OCI-M2 (cell line): ENCODE results near the gene PEX11A.
"Not testable (repeated sequence)": the region's sequence is repeated elsewhere in the genome, so short reads cannot be mapped to it uniquely, and the experiment has no call there.

Experiments used
- DNase-seq: peaks from one replicate; lab custom pipeline; 2025; ENCODE audit not compliant: unreplicated experiment; lab: John Stamatoyannopoulos, UW

The PEX11A gene, protein sequence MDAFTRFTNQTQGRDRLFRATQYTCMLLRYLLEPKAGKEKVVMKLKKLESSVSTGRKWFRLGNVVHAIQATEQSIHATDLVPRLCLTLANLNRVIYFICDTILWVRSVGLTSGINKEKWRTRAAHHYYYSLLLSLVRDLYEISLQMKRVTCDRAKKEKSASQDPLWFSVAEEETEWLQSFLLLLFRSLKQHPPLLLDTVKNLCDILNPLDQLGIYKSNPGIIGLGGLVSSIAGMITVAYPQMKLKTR

DNA sequence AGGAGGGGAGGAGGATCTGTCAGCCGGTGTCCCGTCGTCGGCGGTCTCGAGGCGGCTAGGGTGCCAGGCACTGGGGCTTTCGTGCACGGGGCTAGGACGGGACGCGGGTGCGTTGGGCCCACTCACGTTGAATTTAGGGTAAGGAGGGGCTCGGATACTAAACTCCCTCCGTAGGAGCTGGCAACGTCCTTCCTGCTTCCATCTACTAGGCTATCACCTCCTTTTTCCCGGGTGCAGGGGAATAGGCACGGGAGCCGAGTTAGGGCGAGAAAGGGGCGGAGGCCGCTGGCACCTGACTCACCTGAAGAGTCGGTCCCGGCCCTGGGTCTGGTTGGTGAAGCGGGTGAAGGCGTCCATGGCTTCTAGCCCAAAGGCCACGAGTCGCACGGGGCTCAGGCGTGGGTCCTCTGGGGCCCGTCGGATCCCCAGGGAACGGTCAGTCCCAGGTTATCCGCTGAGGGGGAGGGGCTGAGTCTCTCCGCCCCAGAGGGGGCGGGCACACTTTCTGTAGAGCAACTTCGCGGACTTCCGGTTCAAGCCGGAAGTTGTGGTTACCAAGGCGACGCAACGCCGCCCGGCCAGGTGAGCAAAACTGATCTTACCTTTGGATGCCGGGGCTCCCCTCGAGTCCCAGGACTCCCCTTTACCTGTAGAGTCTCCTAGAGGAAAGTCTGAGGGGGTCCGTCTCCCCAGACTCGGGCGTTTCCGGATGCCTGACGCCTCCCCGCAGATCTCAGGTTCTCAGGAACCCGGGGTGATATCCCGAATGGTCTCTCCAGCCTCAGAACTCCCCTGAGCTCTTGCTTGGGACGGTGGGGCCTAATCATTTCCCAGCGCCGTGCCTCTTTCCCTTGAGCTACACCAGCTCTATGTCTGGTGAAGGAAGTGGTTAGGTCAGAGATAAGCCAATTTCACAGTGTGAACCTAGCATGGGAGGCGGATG is at the start of gene PEX11A, which contains the start of gene WDR93:
TSS of gene PEX11A (minus strand) at position 479 of the 943 bp plus-strand sequence. CDS start at position 357, 122 bp downstream.
TSS of gene WDR93 (plus strand) at position 536 of the 943 bp plus-strand sequence. CDS start 10,936 bp downstream, outside the sequence.
- DNase-seq: no peak

DNA sequence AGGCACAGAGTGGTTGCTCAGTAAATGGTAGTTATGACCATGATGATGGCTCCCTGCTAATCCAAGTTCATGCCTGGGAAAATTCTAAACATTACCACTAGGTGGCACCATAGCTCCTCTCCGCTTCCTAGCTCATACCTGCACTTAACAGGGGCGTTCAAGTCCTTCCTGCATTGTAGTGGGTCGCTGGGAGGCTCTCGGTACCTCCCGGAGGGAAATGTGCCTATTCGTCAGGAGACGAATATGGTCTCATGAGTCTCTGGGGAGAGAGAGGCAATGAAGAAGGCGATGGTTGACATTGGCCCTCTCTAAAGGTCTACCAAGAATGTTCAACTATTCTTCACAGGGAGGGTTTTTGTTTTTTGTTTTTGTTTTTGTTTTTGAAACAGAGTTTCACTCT is 49.6 kb upstream of the PEX11A start:
- DNase-seq: peak; percentile 10

DNA sequence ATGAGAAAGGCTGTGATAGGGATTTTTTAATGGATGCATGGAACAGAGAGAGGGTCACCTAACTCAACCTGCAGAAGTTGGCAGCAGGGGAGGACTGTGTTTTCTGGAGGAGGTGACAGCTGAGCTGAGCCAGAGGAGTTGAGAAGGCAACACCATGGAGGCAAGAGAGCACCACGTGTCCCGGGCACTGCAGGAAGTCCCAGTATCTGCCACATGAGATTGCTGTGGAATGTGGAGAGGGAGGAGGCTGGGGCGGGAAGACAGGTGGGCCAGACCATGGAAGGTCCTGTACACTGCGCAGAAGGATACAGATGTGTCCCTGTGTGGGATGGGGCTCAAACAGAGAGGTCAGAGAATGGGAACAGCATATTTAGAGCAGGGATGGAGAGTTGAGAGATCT is 45.2 kb upstream of the PEX11A start:
- no peak for DNase-seq

DNA sequence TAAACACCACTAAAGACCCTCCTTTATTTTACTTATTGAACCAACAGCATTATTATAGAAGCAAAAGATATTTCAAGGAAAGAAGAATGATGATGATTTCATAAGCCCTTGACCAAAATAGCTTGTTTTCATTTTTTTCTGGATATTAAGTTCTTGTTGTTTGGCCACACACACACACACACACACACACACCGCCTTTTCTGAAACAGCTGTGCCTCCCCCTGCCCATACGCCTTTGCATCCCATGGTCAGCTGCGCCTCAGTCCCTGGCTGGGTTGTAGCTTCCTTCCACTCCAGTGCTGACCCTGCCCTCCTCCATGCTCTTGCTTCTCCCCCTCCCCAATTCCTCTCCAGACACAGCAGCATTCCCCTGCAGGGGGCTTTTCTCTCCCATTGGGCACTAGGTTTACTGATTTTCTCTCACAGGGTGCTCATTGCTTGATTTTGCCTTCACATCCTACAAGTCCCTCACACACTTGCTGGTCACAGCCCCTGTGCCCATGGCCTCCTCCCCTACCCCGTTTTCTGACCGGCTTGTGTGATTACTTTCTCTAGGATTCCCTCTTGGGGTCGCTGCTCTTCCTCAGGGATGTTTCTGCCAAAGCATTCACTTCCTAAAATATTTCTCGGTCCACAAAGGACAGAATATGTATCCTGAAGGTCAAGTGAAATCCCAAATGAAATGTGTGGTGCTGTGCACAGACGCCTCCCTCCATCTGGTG is 42.1 kb upstream of the PEX11A start:
- no peak for DNase-seq

DNA sequence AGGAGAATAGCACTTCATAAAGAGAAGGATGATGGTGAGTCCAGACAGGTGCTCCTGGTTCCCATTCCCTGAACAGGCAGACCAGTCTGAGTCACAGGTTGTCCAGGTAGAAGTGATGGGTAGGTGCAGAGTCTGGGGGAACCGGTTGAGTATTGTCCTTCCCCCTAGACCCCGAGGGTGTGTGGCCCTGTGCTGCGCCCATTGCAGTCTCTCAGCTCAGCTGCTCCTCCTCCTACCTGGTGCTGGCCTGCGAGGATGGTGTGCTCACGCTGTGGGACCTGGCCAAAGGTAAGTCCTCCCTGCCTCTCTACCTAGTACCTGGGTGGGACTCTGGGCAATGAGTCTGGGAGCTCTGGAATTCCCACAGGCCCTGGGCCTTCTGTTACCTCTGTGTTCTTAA is 40.7 kb upstream of the PEX11A start:
- DNase-seq: no peak

DNA sequence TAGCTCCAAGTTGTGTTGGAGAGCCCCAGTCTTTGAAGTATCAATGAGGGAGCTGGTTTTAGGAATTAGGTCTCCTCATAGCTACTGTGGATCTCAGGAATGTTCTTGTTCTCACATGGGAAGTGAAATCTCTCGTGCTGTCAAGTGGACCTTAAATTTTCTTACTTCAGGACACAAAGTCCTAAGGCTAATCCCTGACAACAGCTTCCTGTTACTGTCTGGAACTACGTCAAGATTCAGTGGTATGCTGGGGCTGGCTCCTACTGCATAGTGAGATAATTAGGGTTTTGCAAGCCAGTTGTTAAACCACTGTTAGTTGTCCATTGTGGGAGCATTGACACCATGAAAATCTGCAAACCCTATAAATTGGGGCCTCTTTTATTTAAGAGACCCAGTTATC is 37.7 kb upstream of the PEX11A start:
- no peak for DNase-seq

DNA sequence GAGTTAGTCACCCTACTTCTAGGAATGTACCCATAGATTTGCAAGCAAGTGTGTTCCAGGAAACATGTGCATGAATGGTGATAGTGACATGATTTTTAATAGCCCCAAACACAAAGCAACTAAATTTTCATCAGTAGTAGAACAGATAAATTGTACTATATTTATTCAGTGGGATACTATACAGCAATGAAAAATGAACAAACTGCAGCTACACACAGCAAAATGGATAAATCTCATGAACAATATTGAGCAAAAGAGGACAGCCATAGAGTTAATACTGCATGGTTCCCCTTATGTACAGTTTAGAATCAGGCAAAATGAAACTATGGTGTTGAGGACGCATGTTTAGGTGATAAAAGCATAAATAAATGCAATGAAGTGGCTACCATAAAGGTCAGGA is 34.5 kb upstream of the PEX11A start:
- no peak for DNase-seq

DNA sequence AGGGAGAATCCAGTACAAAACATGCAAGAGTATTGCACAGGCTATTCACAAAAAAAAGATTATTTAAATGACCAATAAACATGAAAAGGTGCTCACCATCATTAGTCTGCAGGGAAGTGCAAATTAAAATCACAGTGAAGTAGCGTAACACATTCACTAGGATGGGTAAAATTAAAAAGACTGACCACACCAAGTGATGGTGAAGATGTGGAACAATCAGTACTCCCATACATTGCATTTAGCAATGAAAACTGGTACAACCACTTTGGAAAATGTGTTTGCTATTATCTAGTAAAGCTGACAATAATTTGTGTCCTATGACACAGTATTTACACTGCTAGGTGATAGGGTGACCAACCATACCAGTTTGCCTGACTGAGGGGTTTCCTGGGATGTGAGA is 34.1 kb upstream of the PEX11A start:
- DNase-seq: no peak

DNA sequence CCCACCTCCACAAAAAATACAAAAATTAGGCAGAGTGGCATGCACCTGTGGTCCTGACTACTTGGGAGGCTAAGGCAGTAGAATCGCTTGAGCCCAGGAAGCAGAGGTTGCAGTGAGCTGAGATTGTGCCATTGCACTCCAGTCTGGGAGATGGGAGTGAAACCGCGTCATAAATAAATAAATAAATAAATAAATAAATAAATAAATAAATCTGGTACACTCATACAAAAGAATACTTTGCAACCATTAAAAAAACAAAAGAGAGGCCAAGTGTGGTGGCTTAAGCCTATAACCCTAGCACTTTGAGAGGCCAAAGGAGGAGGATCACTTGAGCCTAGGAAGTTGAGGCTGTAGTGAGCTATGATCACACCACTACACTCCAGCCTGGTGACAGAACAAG is 32.5 kb upstream of the PEX11A start:
- no peak for DNase-seq

DNA sequence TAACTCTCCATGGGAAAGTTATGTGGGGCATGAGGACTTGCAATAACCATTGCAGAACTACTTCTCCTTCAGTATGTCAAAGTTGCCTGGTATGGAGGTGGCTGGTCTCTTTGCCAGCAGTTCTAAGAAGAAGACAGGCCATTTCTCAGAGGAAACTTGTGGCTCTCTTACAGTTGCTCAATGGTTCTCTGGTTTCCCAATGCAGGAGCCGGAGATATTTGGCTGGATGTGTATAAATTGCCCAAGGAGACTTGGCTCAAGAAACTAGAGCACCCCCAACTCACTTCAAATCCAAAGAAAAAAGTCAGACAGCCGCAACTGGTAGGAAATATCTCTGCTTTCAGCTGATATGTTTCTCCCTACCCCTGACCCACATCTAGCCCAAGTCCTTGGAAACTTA is 24.2 kb upstream of the PEX11A start:
- DNase-seq: no peak

DNA sequence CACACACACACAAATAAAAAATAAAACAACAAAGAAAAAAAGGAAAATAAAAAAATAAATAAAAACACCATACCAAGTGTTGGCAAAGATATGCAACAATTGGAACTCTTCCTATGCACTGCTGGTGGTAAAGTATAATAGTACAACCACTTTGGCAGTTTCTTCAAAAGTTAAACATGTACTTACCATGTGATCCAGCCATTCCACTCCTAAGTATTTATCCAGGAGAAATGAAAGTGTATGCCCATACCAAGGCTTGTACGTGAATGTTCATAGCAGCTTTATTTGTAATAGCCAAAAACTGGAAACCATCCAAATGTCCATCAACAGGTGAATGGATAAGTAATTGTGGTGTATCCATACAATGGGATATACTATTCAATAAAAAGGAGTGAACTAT is 17.0 kb upstream of the PEX11A start:
- DNase-seq: no peak

DNA sequence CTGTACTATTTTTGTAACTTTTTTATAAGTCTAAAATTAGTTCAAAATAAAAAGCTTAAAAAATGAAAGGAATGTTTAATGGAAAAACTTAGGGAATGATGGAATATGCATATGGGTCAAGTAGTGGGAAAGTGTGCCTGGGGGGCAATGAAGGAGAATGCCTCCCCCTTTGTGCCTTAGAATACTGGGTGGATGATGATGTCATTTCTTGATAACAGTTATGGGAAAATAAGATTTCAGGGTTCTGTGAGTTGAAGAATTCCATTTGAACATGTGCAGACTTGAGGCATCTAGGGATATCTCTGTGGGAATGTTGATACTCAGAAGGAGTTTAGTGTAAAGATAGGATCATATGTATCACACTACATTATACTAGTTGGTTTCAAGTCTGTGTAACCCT is 13.9 kb upstream of the PEX11A start:
- DNase-seq: no peak

DNA sequence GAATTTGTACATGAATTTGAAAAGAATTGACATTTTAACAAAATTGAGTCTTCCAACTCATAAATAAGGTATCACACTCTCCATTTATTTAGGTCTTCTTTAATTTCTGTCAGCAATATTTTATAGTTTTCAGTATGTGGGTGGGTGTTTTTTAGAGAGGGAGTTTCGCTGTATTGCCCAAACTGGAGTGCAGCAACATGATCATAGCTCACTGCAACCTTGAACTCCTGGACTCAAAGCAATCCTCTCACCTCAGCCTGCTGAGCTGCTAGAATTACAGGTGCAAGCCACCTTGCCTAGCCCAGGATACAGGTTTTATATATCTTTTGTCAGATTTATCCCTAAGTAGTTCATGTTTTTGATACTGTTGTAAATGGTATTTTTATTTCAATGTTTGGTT is 4.6 kb upstream of the PEX11A start:
- no peak for DNase-seq

DNA sequence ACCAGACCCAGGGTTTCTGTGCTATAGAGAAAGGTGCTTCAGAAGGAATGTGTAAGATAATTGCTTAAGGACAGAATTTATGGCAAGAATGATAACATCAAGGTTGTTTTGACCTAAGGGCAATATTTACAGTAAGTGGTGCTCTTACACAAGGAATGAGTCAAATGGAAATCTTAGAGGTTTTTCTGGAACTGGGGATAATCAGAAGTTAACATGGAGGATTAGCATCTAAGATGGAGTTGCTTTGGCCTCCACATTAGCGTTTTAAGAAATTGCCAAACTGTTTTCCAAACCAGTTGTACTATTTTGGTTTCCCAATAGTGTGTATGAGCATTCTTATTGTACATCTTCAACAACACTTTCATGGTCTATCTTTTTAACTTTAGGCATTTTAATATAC is 3.1 kb upstream of the PEX11A start:
- DNase-seq: no peak

DNA sequence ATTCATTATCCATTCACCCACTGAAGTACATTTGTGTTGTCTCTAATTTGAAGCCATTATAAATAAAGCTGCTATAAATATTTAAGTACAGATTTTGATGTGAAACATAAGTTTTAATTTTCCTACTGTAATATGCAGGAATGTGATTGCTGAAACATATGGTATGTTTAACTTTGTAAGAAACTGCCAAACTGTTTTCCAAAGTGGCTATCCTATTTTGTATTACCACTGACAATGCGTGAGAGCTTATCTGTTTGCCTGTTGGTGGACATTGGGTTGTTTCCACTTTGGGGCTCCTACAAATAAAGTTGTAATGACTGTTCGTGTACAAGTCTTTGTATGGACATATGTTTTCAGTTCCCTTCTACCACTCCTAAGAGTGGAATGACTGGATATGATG is 2.5 kb upstream of the PEX11A start:
- no peak for DNase-seq

DNA sequence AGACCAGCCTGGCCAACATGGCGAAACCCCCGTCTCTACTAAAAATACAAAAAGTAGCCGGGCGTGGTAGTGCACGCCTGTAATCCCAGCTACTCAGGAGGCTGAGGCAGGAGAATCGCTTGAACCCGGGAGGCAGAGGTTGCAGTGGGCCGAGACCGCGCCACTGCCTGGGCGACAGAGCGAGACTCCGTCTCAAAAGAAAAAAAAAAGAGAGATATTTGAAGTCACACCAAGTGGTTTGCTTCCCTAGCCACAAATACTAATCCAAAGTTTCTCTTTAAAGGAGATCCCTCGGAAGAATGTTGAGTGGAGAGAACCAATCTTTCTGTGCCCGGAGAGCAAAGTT is 651 bp downstream of the PEX11A start:
- not testable (repeated sequence) for DNase-seq

DNA sequence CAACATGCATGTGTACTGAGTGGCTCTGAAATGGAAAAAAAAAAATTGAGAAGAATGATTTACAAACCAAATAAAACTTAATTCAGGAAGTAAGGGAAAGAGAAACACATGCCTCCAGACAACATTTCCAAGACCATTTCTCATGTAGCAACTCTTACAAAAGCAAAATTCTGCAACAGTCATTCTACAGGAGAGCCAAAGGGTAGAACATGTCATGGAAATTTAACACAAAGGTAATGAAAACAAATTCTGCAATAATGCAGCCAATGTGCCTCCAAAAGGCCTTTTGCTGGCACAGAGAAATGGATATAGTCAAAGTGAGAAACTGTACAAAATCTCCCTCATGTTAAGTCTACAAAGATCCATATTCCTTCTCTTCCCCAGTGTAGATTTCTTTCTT is 4.0 kb downstream of the PEX11A start:
- no peak for DNase-seq

DNA sequence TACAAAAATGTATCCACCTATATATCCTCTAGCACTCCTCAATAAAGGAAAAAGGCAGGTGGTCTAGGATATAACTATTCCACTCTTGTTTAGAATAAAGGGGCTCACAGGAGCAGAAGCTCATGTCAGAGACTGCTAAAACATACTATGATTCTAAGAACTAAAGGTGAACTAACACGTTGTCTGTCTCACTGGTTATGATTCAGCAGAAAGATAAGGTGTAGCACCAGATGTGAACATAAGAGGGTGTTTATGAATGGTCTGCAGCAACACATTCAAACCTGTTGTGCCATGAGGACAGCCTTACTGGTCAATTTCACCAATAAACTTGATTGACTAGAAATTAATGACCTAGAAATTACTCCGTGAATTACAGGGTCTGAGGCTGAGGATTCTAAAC is 4.6 kb downstream of the PEX11A start:
- no peak for DNase-seq

DNA sequence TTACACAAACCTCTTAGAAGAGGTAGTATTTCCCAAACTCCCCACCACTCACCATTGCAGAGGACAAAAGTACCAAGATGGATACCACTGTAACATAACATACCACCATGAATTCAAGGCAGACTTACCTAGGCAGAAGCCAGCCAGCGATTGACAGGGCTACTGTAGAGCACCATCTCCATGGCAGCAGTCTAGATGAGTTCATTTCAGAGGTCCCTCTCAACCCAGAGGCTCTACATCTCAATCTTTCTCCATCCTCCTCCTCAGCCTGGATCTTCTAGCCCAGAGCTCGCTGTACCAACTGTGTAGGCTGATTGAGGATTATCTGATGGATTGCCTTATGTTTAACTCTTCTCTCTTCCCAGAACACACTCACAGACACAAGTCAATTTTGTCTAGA is 9.4 kb downstream of the PEX11A start:
- DNase-seq: no peak

DNA sequence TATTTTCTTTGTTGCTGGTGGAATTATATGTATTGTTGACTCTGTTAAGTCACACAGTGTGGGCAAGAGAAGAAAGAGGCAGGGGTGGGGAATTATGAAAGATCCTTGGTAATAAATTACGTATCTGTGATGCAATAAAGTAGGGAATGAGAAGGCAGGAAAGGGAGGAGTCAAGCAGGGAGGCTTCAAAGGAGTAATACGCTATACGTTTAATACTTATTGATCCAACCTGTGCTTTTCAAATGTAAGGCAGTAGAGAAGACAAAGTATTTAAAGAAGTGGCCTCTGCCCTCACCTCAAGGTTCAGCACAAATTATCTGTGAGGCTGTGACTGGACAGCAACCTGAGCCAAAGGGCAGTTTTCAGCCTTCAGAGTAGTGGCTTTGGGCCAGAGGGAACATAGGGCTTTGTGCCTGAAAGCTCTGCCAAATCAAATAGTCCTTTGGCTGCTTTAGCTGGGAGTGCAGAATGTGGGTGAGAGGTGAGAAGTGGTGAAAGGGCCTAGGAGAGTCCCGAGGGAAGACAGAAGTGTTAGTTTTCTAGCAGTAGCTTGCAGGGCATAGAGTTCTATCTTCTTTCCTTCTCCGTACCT is 10.2 kb downstream of the PEX11A start:
- DNase-seq: no peak

DNA sequence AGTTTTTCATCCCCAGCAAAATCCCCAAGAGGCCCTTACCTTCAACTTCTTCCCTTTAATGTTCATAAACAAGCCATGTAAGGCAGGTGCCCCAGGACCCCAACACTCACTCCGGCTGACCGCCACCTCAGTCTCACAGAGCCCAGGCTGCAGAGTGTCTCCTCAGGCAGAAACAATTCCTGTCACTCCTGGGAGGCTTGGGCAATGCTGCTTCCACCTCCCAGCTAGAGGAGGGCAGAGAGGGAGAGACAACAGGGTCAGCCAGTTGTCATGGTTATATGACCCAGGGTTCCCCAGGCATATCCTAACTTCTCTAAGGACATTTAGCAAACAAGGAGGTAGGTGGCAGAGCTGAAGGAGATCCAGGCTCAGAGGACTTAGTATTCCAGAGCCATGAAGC is 11.3 kb downstream of the PEX11A start, which contains the start of gene PLIN1:
TSS of gene PLIN1 (minus strand) at position 156 of the 400 bp plus-strand sequence. CDS start 1,878 bp downstream, outside the sequence.
- DNase-seq: no peak
